BLaER1 (cell line): ENCODE measurements around the gene KLHL41.

Experiments
- H3K27ac ChIP-seq: shearing (Covaris generic); formaldehyde crosslinking; 2 replicates; pipeline ENCODE4 v1.8.1; 2022
- H3K27me3 ChIP-seq: shearing (Covaris generic); formaldehyde crosslinking; 2 replicates; pipeline ENCODE4 v1.8.1; 2022
- H3K36me3 ChIP-seq: shearing (Covaris generic); formaldehyde crosslinking; 2 replicates; pipeline ENCODE4 v1.8.1; 2022
- H3K4me1 ChIP-seq: shearing (Covaris generic); formaldehyde crosslinking; 2 replicates; pipeline ENCODE4 v1.8.1; 2022
- H3K4me2 ChIP-seq: shearing (Covaris generic); formaldehyde crosslinking; 2 replicates; pipeline ENCODE4 v1.8.1; 2022
- H3K4me3 ChIP-seq: shearing (Covaris generic); formaldehyde crosslinking; 2 replicates; pipeline ENCODE4 v1.8.1; 2022
- H3K9ac ChIP-seq: shearing (Covaris generic); formaldehyde crosslinking; 2 replicates; pipeline ENCODE4 v1.8.1; 2022
- H3K9me3 ChIP-seq: shearing (Covaris generic); formaldehyde crosslinking; 2 replicates; pipeline ENCODE4 v1.8.1; 2022
- H4K20me1 ChIP-seq: shearing (Covaris generic); formaldehyde crosslinking; 2 replicates; pipeline ENCODE4 v1.8.1; 2022
- Cebpa-rat ChIP-seq: shearing (Covaris generic); IDR thresholded peaks from 2 replicates; pipeline ENCODE4 v1.8.1; 2022

KLHL41 gene

DNA sequence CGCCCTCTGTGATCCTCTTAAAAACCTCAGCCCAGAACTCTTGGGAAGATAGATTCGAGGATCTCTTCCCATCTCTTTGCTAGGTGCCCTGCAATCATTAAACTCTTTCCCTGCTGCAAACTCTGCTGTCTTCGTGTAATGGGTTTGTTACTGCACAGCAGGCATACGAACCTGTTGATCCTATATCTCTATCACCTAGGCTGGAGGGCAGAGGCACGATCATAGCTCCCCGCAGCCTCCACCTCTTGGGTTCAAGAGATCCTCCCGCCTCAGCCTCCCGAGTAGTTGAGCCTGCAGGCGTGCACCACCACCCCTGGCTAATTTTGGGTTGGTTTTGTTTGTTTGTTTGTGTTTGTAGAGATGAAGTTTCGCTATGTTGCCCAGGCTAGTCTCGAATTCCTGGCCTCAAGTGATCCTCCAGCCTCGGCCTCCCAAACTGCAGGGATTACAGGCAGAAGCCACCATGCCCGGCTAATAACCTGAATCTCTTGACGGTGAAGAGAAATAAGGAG, 30.7 kb upstream of the KLHL41 start:
- no peak overlapping the region for H3K27ac ChIP-seq
- no peak overlapping the region for H3K9ac ChIP-seq

DNA sequence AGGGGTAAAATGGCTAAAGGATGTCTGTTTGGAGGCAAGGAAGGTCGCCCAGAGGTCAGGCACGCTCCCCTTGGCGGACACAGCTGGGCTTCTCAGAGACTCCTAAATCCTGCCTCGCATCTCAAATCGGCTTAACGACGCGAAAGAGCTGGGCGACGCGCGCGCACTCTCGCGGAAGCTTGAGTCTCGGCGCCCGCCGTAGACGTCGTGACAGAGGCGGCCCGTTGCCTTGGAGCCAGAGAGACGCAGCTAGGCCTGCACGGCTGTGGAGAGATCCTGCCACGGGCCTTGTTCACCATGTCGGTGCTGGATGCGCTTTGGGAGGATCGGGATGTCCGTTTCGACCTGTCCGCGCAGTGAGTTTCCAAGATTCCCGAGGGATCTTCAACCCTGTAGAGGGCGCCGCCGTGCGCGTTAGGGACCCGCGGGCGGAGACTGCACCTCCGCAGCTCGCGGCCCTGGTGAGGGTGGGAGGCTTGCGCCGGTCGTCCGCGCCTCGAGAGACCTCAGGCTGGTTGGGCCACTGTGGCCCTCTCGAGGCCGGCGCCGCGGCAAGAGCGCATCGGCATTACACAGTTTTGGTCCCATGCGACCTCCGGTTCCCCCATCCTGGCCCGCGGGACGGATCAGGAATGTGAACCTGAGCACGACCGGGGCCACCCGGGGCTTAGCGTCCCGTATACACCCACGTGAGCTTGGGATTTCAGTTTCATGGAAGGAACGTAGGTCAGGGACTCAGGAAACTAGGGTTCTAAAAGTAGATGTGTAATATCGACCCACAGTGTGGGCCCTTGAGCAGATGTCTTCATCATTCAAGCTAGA, 30.0 kb upstream of the KLHL41 start, which contains the start of gene BBS5:
Gene BBS5 (plus strand): TSS at position 238 of the 822 bp plus-strand sequence. CDS start 60 bp downstream, at position 298.
- peak within 1 kb of the TSS; percentile 70 for H3K4me3 ChIP-seq
- TF ChIP-seq Cebpa-rat, result no peak
- 0 out of 2 replicates have a peak, but pooled peaks cover 5% of the 10 kb centered on the region for H3K4me1 ChIP-seq
- H3K27ac ChIP-seq, result no peak within 1 kb of the TSS
- no peaks in the 10 kb centered on the region for H3K36me3 ChIP-seq
- H3K9me3 ChIP-seq, result peaks cover 16% of the 10 kb centered on the region
- peak within 1 kb of the TSS; percentile 68 for H3K4me2 ChIP-seq
- peak within 1 kb of the TSS; percentile 61; the same call in 1 of the 2 replicates for H3K9ac ChIP-seq
- peaks cover 19% of the 10 kb centered on the region for H3K27me3 ChIP-seq
- no peaks in the 10 kb centered on the region for H4K20me1 ChIP-seq

More for the DNA sequence above, 30.7 kb upstream of the KLHL41 start:
- Histone ChIP-seq H3K36me3 (no peaks in the 10 kb centered on the region), H4K20me1 (no peaks in the 10 kb centered on the region), H3K4me2 (peak overlapping the region; percentile 68), H3K27me3 (peaks cover 19% of the 10 kb centered on the region), H3K9me3 (peaks cover 16% of the 10 kb centered on the region), H3K4me1 (0 out of 2 replicates have a peak, but pooled peaks cover 5% of the 10 kb centered on the region), H3K4me3 (peak overlapping the region; percentile 70)
- TF ChIP-seq Cebpa-rat, result no peak

DNA sequence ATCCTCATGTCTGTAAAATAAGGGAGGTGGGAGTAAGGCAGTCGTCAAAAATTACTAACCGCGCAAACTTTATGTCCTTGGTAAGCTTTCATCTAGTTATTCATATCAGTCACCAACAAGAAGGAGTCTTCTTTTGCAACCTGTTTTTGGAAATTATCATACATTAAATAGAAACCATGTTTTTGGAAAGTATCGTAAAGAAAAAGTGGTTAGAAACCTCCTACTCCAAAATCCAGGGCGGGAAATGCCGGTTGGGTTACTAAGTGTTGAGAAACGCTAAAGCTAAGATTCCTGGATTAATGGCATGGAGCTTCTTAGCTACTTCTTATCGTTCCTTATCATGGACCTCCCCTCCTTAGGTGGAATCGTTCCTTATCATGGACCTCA, 29.4 kb upstream of the KLHL41 start:
- Histone ChIP-seq H3K36me3 (no peaks in the 10 kb centered on the region), H3K9ac (peak overlapping the region; percentile 61; the same call in 1 of the 2 replicates), H3K9me3 (peaks cover 16% of the 10 kb centered on the region), H3K4me2 (peak overlapping the region; percentile 68), H3K4me3 (peak overlapping the region; percentile 70), H4K20me1 (no peaks in the 10 kb centered on the region), H3K4me1 (0 out of 2 replicates have a peak, but pooled peaks cover 5% of the 10 kb centered on the region), H3K27me3 (peaks cover 19% of the 10 kb centered on the region), H3K27ac (no peak overlapping the region)
- no peak for TF ChIP-seq Cebpa-rat

DNA sequence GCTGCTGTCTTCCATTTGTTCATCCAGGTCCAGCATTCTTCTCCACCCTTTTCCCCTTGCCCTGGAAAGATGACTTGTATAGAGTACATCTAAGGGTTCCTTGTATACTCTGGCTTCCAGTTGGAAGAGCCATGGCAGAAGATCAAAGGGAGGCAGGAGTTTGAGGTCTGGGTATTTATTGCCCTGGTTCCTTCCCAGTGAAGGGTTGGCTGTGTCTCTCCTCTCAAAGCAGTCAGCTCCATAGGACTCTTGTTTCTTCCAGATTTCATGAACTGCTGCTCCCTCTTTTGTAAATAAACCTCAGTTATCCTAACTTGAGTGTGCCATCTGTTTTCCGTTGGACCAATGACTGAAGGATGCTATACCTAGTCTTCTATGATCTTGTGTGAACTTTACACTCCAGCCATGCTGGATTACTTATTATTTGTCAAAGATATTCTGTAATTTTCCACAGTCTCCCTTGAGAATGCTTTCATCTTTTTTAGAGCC, 23.8 kb upstream of the KLHL41 start:
- no peaks in the 10 kb centered on the region for H4K20me1 ChIP-seq
- no peaks in the 10 kb centered on the region for H3K36me3 ChIP-seq
- no peak overlapping the region for H3K4me2 ChIP-seq
- H3K9me3 ChIP-seq, result no peaks in the 10 kb centered on the region
- H3K4me3 ChIP-seq, result no peak overlapping the region
- no peak overlapping the region for H3K27ac ChIP-seq
- no peak overlapping the region for H3K9ac ChIP-seq
- TF ChIP-seq Cebpa-rat, result no peak
- H3K27me3 ChIP-seq, result no peaks in the 10 kb centered on the region
- H3K4me1 ChIP-seq, result no peaks in the 10 kb centered on the region

DNA sequence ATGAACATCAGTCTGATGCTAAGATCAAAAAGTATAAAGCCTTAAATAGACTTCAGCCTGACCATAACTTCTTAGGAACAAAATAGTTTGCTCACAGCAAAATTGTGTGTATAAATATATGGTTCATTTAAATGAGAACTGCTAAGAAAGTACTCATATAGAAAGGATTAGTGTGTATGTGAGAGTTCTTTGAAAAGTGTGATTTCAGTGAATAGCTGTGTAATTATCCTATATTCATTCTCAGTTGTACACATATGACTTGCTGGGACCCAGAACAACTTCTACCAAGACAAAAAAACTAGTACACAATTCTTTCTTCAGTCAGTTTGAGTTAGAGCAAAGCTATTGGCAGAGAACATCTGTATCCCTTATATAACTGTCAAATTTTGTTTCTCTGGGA, 23.0 kb upstream of the KLHL41 start:
- Histone ChIP-seq H3K9ac (no peak overlapping the region), H3K27ac (no peak overlapping the region), H3K9me3 (no peaks in the 10 kb centered on the region), H3K36me3 (no peaks in the 10 kb centered on the region), H3K27me3 (no peaks in the 10 kb centered on the region), H3K4me2 (no peak overlapping the region), H4K20me1 (no peaks in the 10 kb centered on the region), H3K4me1 (no peaks in the 10 kb centered on the region), H3K4me3 (no peak overlapping the region)
- TF ChIP-seq Cebpa-rat, result no peak

DNA sequence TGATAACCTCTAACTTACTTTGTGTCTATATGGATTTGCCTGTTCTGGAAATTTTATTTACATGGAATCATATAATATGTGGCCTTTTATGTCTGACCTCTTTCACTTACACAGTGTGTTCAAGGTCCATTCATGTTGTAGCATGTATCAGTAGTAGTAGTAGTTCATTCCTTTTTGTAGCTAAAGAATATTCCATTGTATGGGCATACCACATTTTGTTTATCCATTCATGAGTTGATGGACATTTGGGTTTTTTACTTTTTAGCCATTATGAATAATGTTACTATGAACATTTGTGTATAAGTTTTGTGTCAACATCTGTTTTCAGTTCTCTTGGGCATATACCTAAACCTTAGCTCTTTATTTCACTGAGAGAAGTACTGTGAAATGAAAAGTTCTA, 18.7 kb upstream of the KLHL41 start:
- no peak for TF ChIP-seq Cebpa-rat
- Histone ChIP-seq H3K4me3 (no peak overlapping the region), H3K9me3 (no peaks in the 10 kb centered on the region), H3K27me3 (no peaks in the 10 kb centered on the region), H3K27ac (no peak overlapping the region), H3K4me2 (no peak overlapping the region), H4K20me1 (no peaks in the 10 kb centered on the region), H3K9ac (no peak overlapping the region), H3K4me1 (no peaks in the 10 kb centered on the region), H3K36me3 (no peaks in the 10 kb centered on the region)

DNA sequence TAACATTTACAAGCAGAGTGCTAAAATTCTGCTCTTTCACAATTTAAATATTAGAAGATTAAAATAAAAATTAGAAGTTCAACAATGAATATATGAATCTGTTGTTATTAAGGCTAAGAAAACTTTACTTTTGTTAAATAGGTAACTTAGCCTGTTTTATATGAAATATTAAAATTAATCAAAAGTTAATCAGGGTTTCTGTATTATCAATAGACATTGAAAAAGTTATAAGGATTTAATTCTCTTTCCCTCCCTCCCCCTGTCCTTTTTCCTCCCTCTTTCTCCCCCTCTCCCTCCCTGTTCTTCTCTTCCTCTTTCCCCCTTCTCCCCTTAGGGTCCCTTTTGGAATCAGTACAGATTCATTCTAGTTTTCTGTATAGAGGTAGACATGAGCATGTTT, 18.1 kb upstream of the KLHL41 start:
- Histone ChIP-seq H3K9me3 (no peaks in the 10 kb centered on the region), H3K27me3 (no peaks in the 10 kb centered on the region)

DNA sequence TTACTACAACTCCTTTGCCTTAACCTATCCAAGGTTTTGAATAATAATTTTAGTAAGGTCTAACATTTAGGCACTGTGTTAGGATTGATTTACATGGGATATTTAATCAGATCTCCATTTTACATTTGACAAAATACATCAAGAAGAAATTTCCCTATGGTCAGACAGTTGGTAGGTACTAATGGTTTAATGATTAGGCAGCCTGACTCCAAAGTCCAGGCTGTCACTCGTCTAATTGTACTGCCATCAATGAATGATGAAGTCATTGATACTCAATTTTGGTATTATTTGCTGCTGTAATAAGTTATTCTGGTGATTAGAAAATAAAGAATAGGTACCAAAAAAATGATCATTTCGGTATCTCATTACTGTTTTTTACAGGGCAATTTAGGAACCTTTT, 16.1 kb upstream of the KLHL41 start:
- no peak overlapping the region for H3K4me2 ChIP-seq

More for the DNA sequence above, 18.1 kb upstream of the KLHL41 start:
- Histone ChIP-seq H3K27ac (no peak overlapping the region), H3K4me3 (no peak overlapping the region), H3K4me2 (no peak overlapping the region), H3K36me3 (no peaks in the 10 kb centered on the region), H4K20me1 (no peaks in the 10 kb centered on the region), H3K9ac (no peak overlapping the region), H3K4me1 (no peaks in the 10 kb centered on the region)
- no peak for TF ChIP-seq Cebpa-rat

DNA sequence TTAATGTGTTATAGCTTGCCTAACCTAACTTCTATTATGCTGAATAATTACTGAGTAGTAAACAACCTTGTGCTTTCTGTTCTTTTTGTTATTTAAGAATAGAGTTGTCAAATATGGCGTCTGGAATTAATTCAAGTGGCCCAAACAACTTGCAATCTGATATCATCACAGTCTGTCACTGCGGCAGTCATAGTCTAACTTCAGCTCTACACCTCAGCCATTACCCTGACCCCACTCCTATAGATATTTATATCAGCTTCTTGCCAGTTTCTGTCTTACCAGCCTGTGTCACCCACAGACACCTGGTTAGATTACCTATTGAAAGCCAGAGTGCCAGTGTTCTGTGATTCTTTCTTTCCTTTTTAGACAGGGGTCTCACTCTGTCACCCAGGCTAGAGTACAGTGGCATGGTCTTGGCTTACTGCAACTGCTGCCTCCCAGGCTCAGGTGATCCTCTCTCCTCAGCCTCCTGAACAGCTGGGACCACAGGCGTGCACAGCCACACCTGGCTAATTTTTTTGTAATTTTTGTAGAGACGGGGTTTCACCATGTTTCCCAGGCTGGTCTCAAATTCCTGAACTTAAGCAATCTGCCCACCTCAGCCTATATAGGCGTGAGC, 14.1 kb upstream of the KLHL41 start:
- Histone ChIP-seq H3K9ac (no peak overlapping the region), H3K4me1 (no peaks in the 10 kb centered on the region), H4K20me1 (no peaks in the 10 kb centered on the region), H3K27me3 (no peaks in the 10 kb centered on the region), H3K36me3 (no peaks in the 10 kb centered on the region), H3K9me3 (no peaks in the 10 kb centered on the region), H3K4me3 (no peak overlapping the region), H3K4me2 (no peak overlapping the region), H3K27ac (no peak overlapping the region)
- no peak for TF ChIP-seq Cebpa-rat

More for the DNA sequence above, 16.1 kb upstream of the KLHL41 start:
- no peak for TF ChIP-seq Cebpa-rat
- H3K4me1 ChIP-seq, result no peaks in the 10 kb centered on the region
- H3K36me3 ChIP-seq, result no peaks in the 10 kb centered on the region
- H3K4me3 ChIP-seq, result no peak overlapping the region
- no peaks in the 10 kb centered on the region for H4K20me1 ChIP-seq
- no peak overlapping the region for H3K9ac ChIP-seq
- no peak overlapping the region for H3K27ac ChIP-seq
- H3K27me3 ChIP-seq, result no peaks in the 10 kb centered on the region
- H3K9me3 ChIP-seq, result no peaks in the 10 kb centered on the region

DNA sequence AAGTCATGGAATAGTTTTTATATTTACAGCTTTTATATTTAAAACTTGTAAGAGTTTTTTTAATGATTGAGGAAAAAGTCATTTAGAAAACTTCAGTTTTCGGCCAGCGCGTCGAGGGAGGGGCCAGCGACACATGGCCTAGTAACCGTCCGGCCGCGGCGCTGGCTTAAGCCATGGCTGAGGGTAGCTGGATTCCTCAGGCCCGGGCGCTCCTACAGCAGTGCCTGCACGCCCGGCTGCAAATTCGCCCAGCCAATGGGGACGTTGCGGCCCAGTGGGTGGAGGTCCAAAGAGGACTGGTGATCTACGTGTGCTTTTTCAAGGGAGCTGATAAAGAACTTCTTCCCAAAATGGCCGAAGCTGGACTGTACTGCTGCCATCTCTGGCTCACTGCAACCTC, 4.9 kb upstream of the KLHL41 start:
- no peak overlapping the region for H3K9ac ChIP-seq
- no peak for TF ChIP-seq Cebpa-rat
- no peaks in the 10 kb centered on the region for H3K36me3 ChIP-seq
- no peaks in the 10 kb centered on the region for H3K27me3 ChIP-seq
- H3K27ac ChIP-seq, result no peak overlapping the region
- no peak overlapping the region for H3K4me3 ChIP-seq
- H4K20me1 ChIP-seq, result no peaks in the 10 kb centered on the region
- H3K9me3 ChIP-seq, result peaks cover 15% of the 10 kb centered on the region
- H3K4me1 ChIP-seq, result no peaks in the 10 kb centered on the region
- H3K4me2 ChIP-seq, result no peak overlapping the region
